Activated T-cell treated with anti-CD3 and anti-CD28 coated beads, Interleukin-2, amount 50 U/mL, for 1 hour (primary cell): ENCODE data around the gene STON2.
"Not testable (repeated sequence)": the region's sequence is repeated elsewhere in the genome, so short reads cannot be mapped to it uniquely, and the experiment has no call there.

ENCODE experiments used
- DNase-seq: peaks from one replicate; pipeline ENCODE4 v3.0.0-alpha.2; 2020

Gene STON2

DNA sequence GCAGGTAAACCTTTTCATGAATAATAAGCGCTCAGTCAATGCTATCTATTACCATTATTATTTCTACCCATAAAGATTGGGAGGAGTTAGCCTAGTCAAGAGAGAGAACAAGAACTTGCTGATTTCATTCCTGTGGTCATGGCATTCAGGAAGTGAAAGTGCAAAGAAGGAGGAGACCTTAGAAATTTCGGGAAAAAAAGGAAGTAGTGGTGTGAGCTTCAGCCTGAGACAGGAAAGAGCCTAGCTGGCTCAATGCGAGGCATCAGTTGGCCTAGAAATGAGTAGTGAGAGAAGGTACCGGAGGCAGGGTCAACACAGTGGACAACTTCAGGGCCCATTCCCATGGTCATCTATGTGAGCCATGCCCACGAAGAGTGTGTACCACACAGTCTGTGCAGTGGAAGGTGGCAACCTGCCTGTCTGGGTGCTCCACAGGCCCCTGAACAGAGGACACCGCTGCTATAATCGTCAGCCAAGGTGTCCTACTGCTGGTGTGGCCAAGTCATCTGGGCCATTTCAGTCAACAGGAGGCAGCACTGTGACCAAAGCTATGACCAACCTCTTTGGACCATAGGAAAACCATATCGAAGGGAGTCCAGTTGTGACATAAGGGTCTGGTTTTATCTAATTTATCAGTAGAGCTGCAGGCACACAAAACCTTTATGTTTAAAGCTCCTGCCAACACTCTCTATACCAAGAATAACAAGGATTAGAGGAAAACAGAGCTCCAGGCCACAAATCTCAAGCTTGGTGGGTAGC lies 16.2 kb upstream of the STON2 start:
- no peak for DNase-seq

DNA sequence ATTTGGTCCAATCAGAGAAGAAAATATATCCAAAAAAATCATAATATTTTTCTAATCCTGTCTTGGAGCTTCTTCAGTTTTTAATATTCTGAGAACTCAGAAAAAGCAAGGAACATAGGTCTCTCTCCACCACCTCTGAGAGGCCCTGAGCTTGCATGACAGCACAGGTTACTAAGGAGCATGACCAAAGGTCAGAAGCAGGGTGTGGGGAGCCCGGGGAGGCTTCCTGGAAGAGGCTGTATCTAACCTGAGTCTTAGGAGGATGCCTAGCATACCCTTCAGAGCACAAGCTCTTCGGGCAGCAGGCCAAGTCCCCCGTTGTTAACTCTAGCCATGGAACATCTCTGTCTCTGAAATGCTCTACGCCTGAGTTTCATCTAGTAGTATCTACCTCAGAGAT lies 15.7 kb upstream of the STON2 start:
- no peak for DNase-seq

DNA sequence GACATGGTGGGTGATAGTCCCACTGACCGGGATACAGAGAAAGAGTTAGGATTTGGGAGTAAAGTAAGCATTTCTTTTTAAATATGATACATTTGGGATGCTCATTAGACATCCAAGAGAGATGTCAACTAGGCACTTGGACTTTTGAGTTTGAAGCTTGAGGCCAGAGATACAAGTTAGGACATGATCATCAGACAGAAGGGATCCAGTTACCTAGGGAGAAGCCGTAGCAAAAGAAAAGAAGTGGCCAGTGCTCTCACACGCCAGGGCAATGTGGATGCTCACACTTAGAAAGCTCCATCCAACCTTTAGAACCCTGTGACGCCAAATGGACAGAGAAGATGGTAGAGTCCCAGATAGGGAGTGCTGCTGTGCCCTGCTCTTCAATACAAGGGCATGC lies 14.0 kb upstream of the STON2 start:
- no peak for DNase-seq

DNA sequence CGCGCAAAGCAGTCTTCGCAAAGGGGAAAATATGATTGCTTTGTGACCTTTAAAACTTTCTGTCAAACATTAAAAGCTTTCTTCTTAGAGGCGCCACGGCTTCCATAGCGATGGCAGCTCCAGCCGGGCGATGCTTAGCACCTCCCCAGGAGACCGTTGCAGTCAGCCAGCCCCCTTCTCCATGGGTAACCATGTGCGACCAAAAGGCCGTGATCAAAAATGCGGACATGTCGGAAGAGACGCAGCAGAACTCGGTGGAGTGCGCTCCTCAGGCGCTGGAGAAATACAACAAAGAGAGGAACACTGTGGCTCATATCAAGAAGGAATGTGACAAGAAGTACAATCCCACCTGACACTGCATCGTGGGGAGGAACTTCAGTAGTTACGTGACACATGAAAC lies 12.7 kb upstream of the STON2 start:
- no peak for DNase-seq

DNA sequence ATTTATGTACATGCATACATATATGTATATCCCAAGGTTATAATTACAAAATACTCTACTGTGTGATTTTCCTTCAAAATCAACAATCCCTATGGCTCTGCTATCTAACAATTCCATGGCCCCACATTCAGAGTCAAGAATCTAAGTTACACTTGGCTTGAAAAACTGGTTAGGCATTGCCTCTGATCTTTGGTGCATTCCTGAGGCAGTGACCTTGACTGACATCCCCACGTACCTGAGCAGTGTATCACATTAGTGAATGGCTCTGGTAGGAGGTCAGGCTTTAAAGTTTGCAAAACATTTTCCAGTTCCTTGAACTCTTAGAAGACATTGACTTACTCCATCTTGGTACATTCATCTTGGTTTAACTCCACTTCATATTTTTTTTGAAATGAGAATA lies 8.5 kb upstream of the STON2 start:
- DNase-seq = no peak

DNA sequence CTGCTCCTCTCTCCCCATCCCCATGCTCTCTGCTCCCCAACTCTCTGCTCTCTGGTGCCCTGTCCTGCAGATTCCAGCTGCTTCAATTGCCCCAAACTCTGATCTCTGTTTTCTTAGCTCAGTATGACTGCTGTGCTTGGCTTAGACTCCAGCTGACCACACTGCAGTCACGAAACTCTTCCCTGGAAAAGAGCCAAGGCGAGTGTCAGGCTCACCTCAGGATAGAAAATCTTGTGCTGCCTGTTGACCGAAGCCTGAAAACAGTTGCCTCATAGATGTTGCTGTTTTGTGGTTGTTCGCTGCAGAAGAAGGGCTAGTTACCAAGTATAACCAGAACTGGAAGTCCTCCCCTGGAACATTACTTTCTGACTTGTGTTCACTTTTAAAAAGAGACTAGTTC lies 6.7 kb upstream of the STON2 start:
- DNase-seq = no peak

DNA sequence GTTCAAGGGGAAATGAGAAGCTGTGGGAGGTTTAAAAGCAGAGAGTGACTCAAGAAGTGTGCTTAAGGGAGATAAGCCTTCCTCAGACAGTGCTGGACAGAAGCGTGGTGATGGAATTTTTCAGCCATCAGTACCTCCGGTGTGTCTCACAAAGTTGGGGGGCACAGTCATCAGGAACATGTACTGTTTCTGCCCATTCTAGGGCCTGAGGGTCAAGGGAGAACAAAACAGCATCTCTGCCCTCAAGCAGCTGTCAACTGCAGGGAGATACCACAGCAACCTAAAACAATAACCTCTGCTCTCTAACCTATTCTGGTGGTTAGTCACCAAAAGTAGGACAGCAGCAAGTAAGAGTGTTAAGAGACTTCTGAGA lies 2.0 kb upstream of the STON2 start:
- no peak for DNase-seq

DNA sequence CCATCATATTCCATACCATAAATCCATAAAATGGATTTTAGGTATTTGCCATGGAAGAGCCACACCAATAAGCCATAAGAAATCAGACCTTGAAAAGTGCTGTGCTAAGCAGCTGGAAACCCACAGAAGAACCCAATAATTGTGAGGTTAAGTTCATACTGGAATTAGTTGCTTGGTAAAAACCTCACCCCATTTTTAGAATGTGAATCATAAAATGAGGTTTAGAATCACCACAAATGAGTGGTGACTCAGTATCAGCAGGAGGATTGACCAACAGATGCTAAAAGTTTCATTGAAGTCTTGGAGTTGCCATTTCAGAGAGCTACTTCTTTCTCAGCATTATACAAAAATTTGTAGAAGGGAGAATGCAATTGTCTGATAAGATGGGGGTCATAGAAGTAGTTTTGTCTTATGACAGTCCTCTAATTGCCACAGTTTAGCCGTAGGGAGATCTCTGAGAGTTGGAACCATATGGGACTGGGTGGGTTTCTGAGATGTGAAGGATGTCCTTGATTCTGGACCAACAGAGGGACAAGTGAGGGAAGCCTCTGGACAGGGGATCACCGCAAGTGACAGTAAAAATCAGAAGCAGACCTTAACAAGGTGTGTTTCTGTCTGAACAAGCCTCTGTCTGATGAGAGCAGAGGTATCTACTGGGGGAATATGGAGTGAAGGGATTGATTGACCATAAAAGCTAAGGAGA lies 1.4 kb upstream of the STON2 start:
- no peak for DNase-seq

DNA sequence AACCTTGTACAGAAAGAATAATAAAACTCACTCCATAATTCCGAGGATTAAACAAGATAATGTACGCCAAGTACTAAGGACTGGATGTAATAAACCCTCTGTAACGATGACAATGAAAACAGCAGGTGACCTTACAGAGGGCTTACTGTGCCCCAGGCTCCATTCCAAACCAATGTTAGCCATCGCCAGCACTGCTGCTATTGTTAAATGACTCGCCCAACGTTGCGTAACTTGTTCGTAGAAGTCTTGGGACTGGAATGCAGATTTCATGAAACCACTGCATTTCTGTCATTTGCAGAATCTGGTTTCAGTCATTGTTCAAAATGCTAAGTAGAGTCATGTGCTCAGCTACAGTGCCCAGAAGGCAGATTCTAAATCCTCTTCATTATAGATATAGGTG lies 728 bp upstream of the STON2 start:
- no peak for DNase-seq

DNA sequence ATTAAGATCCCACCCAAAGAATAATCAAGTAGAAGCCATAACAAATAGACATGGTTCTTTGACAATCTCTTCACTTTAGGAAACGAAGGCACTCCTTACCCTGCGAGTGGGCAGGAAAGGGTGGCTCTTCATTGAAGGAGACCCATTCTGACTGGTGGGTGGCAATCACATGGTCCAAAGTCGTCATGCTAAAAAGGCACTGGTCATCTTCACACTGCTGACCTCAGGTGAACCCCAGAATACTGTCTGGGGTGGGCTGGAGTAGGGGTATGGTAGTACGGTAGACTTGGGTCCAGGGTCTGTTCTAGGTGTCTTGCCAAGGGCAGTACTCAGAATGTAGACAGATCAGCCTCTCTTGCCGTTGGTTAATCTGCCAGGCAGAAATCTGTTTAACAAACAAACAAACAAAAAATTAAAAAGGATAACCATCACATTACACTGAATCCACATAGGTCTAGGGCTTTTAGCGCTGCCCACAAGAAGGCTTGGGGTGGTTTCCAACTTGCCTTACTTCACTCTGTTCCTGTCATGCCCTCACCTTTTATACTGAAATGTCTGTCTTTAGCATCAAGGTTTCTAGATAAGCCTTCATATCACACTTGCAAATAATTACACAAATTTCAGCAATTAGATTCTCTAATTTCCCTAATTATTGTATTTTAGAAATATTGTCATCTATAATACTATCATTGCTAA lies 1.8 kb downstream of the STON2 start:
- DNase-seq = no peak

DNA sequence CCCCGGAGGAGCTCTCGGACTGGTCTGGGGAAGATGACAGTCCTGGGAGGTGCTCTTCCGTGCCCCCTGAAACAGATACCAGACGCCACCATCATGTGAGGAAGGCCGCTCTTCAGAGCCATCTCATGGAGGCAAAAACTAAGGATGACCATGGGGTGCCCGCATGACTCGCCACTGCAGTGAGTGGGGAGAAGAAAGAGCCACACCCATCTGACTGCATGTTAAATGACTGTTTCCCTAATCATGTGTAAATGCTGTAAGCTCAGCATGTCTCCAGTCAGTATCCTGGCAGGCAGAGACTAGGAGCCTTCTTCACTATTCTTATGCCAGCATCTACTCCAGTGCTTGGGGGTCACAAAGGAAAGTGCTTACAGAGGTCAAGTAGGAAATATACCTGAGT lies 4.0 kb downstream of the STON2 start:
- no peak for DNase-seq

DNA sequence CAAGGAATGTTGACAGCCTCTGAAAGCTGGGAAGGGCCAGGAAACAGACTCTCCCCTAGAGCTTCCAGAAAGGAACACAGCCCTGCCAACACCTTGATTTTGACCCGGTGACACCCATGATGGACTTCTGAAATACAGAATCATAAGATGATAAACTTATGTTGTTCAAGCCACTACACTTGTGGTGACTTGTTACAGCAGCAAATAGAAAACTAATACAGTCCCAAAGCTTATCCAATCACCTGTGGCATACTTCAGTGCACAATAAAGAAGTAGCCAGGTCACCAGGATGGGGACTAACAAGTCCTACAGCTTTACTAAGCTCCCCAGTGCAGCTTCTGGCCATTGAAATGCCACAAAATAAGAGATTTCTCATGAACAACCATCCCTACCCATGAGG lies 5.4 kb downstream of the STON2 start:
- no peak for DNase-seq

DNA sequence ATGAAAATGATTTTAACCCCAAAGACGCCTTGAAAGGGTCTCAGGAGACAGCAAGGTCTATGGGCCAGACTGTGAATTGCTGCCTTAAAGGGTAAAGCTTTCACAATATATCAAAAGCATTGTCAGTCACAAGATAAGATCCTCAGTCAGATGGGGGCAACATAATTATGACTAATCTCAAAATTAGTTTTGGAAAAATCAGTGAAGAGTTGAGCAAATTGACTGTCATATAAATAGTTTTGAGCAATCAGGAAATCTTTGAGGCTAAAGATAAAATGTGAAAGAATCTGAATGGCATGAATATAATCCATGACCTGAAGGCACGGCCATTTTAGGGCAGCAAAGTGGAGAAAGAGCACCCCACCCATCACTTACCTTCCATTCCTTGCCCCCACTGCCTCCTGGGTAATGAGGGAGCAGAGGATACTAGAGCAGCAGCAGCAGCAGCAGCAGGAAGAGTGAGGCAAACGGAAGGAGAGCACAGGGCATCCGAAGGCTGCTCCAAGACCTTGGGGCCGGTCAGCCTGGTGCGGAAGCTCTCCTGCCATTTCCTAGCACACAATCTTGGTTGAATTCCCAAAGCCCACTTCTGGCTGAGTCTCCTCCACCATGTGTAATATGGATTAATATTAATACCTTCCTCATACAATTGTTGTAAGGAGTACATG lies 7.0 kb downstream of the STON2 start:
- no peak for DNase-seq

DNA sequence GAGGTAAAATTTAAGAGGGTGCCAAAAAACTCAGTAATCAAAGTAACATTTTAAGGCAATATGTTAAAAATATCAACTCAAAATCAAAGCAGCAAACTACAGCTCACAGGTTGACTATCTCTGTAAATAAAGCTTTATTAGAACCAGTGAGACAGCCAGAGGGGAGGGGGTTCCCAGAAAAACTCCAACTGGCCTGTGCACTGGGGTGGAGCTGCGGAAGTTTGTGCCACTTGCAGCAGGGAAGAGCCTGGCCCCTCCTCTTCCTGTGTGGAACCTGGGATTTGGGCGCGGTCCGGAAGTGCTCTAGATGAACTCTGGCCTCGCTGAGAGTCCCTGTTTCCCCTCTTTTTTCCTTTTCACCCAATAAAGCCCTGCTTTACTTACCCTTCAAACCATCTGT lies 8.1 kb downstream of the STON2 start:
- no peak for DNase-seq

DNA sequence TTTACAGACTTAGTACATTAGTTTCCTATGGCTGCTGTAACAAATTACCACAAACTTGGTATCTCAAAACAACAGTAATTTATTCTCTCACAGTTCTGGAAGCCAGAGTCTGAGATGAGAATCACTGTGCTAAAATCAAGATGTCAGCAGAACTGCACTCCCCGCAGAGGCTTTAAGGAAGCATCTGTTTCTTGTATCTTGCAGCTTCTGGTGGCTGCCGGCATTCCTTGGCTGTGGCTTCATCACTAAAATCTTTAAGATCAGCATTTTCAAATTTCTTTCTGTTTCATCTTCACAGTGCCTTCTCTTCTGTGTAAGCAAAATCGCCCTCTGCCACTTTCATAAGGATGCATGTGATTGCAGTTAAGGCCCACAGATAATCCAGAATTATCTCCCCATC lies 9.4 kb downstream of the STON2 start:
- no peak for DNase-seq

DNA sequence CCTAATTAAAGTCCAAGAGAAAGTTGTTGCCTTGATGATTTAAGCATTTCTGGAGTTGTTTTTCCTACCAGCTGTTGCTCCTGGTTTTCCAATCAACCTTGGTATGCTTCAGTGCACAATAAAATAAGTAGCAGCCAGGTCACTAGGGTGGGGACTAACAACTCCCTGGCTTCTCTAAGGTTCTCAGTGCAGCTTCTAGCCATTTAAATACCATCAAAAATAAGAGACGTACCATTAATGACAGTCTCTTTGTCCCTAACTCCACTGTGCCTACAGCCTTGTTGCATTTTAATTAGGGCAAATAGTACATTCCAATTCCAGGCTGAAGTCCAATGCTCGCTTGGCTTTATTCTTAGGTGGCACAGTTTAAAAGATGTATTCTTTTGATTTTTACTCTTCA lies 11.8 kb downstream of the STON2 start:
- no peak for DNase-seq

DNA sequence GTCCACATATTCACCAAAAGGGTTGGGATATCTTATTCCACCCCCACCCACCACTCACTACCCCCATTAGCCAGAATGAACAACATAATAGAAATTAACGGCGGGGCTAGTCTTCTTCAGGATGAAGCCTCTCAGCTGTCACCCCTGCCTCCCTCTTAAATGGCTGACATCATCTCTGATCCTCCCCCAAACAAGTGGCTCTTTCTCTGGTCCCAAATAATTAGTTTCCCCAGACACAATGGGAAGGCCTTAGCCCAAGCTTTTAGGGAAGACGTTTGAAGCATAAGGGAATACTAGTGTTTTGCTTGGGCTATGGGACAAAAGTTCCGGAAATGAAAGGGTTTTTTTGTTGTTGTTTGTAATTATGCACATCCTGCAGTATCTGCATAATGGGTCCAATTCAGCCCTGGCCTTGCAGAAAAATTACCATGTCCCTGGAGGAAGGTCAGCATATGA lies 13.8 kb downstream of the STON2 start:
- no peak for DNase-seq

DNA sequence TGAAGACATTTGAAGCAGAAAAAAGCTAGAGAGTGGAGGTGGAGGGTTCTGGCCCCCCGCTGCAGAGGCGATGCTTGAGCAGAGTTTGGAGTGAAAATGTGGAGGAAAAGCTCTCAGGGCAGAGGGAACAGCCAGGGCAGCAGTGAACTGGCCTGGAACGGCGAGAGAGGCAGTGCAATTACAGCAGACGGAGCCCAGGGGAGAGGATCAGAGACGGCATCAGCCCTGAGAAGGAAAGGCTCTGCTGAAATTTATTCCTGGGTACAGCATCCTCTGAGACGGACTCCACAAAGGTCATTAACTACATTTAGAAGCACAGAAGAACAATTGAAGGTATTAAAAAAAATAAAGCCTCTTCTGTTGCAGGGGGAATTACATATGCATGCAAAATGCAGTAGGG lies 14.2 kb downstream of the STON2 start:
- no peak for DNase-seq

DNA sequence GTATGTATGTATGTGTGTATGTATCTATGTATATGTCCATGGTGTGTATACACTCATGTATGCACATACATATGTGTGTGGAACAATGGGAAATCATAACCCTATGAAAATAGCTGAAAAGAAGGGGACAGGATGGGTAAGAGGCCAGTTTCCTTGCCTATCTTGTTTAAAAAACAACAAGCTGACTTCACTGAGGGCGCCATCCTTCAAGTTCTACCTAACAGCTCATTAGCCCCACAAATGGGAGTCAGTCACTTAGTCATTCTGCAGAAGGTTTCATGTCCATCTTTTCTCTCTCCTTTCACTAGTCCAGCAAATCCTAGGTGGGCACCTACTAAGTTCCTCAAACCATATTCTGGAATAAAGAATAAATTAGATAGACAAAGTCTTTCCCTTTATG lies 14.7 kb downstream of the STON2 start:
- DNase-seq = no peak

DNA sequence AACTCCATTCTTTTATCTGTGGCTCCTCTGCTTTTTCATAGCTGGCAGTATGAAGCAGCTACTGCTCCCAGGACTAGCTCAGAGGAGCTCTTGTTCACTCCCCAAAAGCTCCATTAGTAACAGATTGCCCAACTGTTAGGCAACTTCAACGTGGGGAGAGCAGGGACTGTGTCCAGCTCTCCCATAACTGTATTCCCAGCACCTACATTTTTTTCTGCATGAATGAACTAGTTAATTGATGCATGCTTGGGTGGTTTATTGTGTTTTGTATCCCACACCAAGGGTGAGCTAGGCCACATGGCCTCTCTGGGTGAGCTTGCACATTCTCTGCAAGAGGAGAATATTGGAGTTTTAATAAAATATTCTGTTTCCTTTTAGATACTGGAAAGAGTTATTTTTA lies 15.2 kb downstream of the STON2 start:
- DNase-seq = no peak

DNA sequence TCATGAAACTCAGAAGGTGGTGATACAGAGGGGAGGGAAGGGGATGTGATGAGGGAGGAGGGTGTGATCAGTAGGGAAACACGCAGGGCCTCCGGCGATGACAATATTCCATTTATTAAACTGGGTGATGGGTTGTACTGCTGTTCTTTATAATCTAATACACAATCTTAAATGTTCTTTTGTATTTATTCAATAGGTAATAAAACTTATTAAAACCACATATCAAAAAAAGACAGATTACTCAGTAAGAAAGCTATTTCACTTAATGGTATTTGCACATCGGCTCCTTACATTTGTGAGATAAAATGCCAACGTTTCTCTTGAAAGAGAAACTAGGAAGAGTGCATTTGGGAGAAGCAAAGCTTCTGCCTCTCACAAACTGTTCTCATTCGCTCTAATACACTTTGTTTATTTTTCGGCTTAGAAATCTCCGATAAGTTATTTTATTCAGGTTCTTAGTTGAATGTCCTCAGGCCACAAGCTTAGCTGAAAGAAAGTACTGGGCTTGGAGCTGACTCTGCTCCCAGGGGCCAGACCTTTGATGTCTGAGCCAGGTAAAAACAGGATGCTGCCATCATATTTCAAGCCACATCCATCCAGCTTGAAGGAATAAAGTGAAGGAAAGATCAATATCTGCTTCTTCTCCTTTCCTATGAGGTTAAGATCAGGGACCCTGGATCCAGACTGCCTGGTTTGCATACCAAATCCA lies 17.5 kb downstream of the STON2 start:
- DNase-seq = no peak

DNA sequence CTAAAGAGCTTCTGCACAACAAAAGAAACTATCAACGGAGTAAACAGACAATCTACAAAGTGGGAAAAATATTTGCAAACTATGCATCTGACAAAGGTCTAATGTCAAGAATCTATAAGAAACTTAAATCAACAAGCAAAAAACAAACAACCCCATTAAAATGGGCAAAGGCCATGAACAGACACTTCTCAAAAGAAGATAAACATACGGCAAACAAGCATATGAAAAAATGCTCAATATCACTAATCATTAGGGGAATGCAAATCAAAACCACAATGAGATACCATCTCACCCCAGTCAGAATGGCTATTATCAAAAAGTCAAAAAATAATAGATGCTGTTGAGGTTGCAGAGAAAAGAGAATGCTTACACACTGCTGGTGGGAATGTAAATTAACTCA lies 20.1 kb downstream of the STON2 start:
- DNase-seq = not testable (repeated sequence)

DNA sequence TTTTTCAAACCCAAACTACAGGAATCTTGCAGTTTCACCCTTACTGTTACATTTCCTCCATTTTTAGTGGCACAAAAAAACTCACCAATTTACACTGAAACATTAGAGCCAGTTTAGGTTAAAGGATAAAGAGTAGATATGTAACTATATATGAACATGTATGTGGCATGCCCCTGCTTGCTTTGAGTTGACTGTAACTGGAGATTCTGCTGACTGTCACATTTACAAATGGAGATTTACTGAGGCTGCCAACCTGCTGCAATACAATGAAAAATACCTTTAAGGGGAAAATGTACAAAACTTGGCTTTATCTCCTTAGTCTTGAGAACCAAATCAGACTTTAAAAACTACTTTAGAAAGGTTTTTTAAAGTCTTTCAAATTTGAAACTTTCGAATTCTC lies 28.3 kb downstream of the STON2 start:
- no peak for DNase-seq
